Inferior parietal cortex (tissue), 1 donor: Measurements from ENCODE around the gene B4GALNT1.
A peak's percentile ranks its signal among the peaks of the same experiment; 100 is the strongest.
"Not testable (repeated sequence)": the region's sequence is repeated elsewhere in the genome, so short reads cannot be mapped to it uniquely, and the experiment has no call there.

Experiments
- DNase-seq: peaks from one replicate; pipeline ENCODE4 v3.0.0-alpha.2; 2016; ENCODE audit errors: extremely low spot score

Gene B4GALNT1

GRCh38 chr12:57609101-57609780 lies 23.8 kb downstream of the B4GALNT1 start:
- no peak for DNase-seq

- DNase-seq, result no peak
Measured at GRCh38 chr12:57607958-57608663, 24.9 kb downstream of the B4GALNT1 start.

GRCh38 chr12:57606821-57607220 lies 26.2 kb downstream of the B4GALNT1 start:
- no peak for DNase-seq

- no peak for DNase-seq
Measured at GRCh38 chr12:57606399-57606798, 26.6 kb downstream of the B4GALNT1 start.

GRCh38 chr12:57605811-57606311 lies 27.1 kb downstream of the B4GALNT1 start:
- DNase-seq, result no peak

- no peak for DNase-seq
Measured at GRCh38 chr12:57604992-57605810, 27.8 kb downstream of the B4GALNT1 start.

GRCh38 chr12:57604454-57604991 lies 28.5 kb downstream of the B4GALNT1 start, which contains the start of gene DTX3:
Gene DTX3, plus strand, starts transcription at chr12:57604824. Its CDS starts 1,694 bp downstream, at chr12:57606518.
- peak; percentile 63 for DNase-seq

- peak; percentile 68 for DNase-seq
Measured at GRCh38 chr12:57603815-57604453, 29.1 kb downstream of the B4GALNT1 start.

- no peak for DNase-seq
Measured at GRCh38 chr12:57603324-57603723, 29.7 kb downstream of the B4GALNT1 start.

GRCh38 chr12:57602544-57602943 lies 30.5 kb downstream of the B4GALNT1 start:
- peak; percentile 39 for DNase-seq

GRCh38 chr12:57600395-57600794 lies 32.6 kb downstream of the B4GALNT1 start:
- no peak for DNase-seq

GRCh38 chr12:57593187-57593586 lies 39.8 kb downstream of the B4GALNT1 start:
- DNase-seq, result no peak

- DNase-seq, result peak; percentile 35
Measured at GRCh38 chr12:57592551-57593165, 40.3 kb downstream of the B4GALNT1 start.

GRCh38 chr12:57591782-57592325 lies 41.1 kb downstream of the B4GALNT1 start:
- DNase-seq, result no peak

- DNase-seq, result peak; percentile 76
Measured at GRCh38 chr12:57590864-57591781, 41.9 kb downstream of the B4GALNT1 start, which contains the start of gene PIP4K2C. Gene PIP4K2C, plus strand, starts transcription at chr12:57591192. Its CDS starts 98 bp downstream, at chr12:57591290.

- DNase-seq, result no peak
Measured at GRCh38 chr12:57590479-57590863, 42.5 kb downstream of the B4GALNT1 start.

- not testable (repeated sequence) for DNase-seq
Measured at GRCh38 chr12:57588951-57589610, 43.9 kb downstream of the B4GALNT1 start.

GRCh38 chr12:57586832-57587429 lies 46.1 kb downstream of the B4GALNT1 start:
- DNase-seq, result no peak
